MM.1S (cell line): Measurements from ENCODE around the gene C6orf163.

Source experiments
- DNase-seq: peaks from one replicate; pipeline ENCODE4 v3.0.0-alpha.2; 2015
- H2AFZ ChIP-seq: fragments of 300-600 bp; sonication (generic); 2 replicates; pipeline ENCODE4 v1.6.0; 2016; ENCODE audit warnings: antibody characterized with exemption, low read length
- H3F3A ChIP-seq: fragments of 300-600 bp; sonication (generic); 2 replicates; pipeline ENCODE4 v1.6.1; 2016; ENCODE audit warnings: mild to moderate bottlenecking, antibody characterized with exemption, low read length, moderate library complexity, mixed read lengths; ENCODE audit not compliant: insufficient read depth
- H3K27ac ChIP-seq: fragments of 300-600 bp; sonication (generic); 2 replicates; pipeline ENCODE4 v1.5.1; 2016; ENCODE audit warnings: mild to moderate bottlenecking, low read length
- H3K27me3 ChIP-seq: fragments of 300-600 bp; sonication (generic); replicated peaks from 2 replicates; pipeline ENCODE4 v1.6.0; 2016; ENCODE audit warnings: low read length; ENCODE audit not compliant: insufficient read depth
- H3K36me3 ChIP-seq: fragments of 300-600 bp; sonication (generic); replicated peaks from 2 replicates; pipeline ENCODE4 v1.6.1; 2016; ENCODE audit warnings: mild to moderate bottlenecking, low read length, mixed read lengths; ENCODE audit not compliant: insufficient read depth
- H3K4me1 ChIP-seq: fragments of 300-600 bp; sonication (generic); 2 replicates; pipeline ENCODE4 v1.6.1; 2016; ENCODE audit warnings: low read length, mixed read lengths
- H3K4me2 ChIP-seq: fragments of 300-600 bp; sonication (generic); 2 replicates; pipeline ENCODE4 v1.6.0; 2016; ENCODE audit warnings: low read depth, low read length
- H3K4me3 ChIP-seq: fragments of 300-600 bp; sonication (generic); 2 replicates; pipeline ENCODE4 v1.5.1; 2016; ENCODE audit warnings: low read length, mixed read lengths
- H3K79me2 ChIP-seq: fragments of 300-600 bp; sonication (generic); 2 replicates; pipeline ENCODE4 v1.6.1; 2016; ENCODE audit warnings: mixed run types, low read length, mixed read lengths
- H3K9ac ChIP-seq: fragments of 300-600 bp; sonication (generic); 2 replicates; pipeline ENCODE4 v1.6.1; 2016; ENCODE audit warnings: low read length, mixed read lengths
- H3K9me2 ChIP-seq: fragments of 300-600 bp; sonication (generic); replicated peaks from 2 replicates; pipeline ENCODE4 v1.6.1; 2016; ENCODE audit warnings: mild to moderate bottlenecking, low read length, mixed read lengths; ENCODE audit not compliant: insufficient read depth
- H3K9me3 ChIP-seq: fragments of 300-600 bp; sonication (generic); replicated peaks from 2 replicates; pipeline ENCODE4 v1.6.1; 2016; ENCODE audit warnings: mild to moderate bottlenecking, low read length, mixed read lengths; ENCODE audit not compliant: insufficient read depth
- H4K20me1 ChIP-seq: fragments of 300-600 bp; sonication (generic); 2 replicates; pipeline ENCODE4 v1.6.1; 2016; ENCODE audit warnings: mild to moderate bottlenecking, low read length, moderate library complexity, mixed read lengths; ENCODE audit not compliant: insufficient read depth
- EZH2 ChIP-seq: fragments of 300-600 bp; sonication (generic); optimal IDR thresholded peaks from 2 replicates; pipeline ENCODE3; 2017; ENCODE audit warnings: low read depth, mild to moderate bottlenecking, antibody characterized with exemption, low read length, mixed read lengths
- EZH2phosphoT487 ChIP-seq: fragments of 300-600 bp; sonication (generic); IDR thresholded peaks from 2 replicates; pipeline ENCODE4 v1.6.1; 2018; ENCODE audit warnings: antibody characterized with exemption, low read length
- TF ChIP-seq, protein P1 (sequence below): fragments of 300-600 bp; sonication (generic); IDR thresholded peaks from 2 replicates; pipeline ENCODE4 v1.5.1; 2016; ENCODE audit warnings: antibody characterized with exemption, low read length, mixed read lengths

Gene C6orf163

DNA sequence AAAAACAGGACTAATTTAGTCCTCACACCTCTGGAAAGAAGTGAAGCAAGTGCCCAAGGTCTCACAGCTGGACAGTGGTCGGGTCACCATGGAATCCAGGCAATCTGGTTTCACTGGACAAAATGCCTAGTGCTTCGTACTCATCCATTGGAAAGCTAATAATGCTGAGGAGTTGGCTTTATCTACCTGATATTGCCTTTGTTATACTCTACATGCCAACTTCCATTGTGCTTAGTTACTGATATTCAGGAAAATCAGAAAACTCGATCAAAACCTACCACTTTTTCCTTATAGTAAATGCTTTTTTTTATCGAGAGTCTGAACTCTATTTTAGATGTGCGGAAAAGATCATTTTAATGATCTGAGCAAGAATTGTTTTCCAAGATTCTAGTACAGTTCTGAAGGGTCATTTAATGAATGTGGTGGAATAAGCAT, 64.1 kb downstream of the C6orf163 start:
- H3K27ac ChIP-seq, result no peak overlapping the region; the same call in 1 of the 2 replicates
- H3K27me3 ChIP-seq, result no peaks in the 10 kb centered on the region
- H3F3A ChIP-seq, result peaks cover 7% of the 10 kb centered on the region; the same call in 1 of the 2 replicates
- DNase-seq, result no peak
- H3K4me2 ChIP-seq, result peak overlapping the region; percentile 83
- no peaks in the 10 kb centered on the region for H4K20me1 ChIP-seq
- TF ChIP-seq EZH2phosphoT487 (no peak), EZH2 (no peak)
- TF ChIP-seq, protein P1, sequence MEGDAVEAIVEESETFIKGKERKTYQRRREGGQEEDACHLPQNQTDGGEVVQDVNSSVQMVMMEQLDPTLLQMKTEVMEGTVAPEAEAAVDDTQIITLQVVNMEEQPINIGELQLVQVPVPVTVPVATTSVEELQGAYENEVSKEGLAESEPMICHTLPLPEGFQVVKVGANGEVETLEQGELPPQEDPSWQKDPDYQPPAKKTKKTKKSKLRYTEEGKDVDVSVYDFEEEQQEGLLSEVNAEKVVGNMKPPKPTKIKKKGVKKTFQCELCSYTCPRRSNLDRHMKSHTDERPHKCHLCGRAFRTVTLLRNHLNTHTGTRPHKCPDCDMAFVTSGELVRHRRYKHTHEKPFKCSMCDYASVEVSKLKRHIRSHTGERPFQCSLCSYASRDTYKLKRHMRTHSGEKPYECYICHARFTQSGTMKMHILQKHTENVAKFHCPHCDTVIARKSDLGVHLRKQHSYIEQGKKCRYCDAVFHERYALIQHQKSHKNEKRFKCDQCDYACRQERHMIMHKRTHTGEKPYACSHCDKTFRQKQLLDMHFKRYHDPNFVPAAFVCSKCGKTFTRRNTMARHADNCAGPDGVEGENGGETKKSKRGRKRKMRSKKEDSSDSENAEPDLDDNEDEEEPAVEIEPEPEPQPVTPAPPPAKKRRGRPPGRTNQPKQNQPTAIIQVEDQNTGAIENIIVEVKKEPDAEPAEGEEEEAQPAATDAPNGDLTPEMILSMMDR, result no peak
- peaks cover 9% of the 10 kb centered on the region; the same call in 1 of the 2 replicates for H3K4me1 ChIP-seq
- H3K79me2 ChIP-seq, result no peaks in the 10 kb centered on the region
- no peaks in the 10 kb centered on the region for H3K9me2 ChIP-seq
- peak overlapping the region; percentile 96 for H2AFZ ChIP-seq
- peak overlapping the region; percentile 13; the same call in 1 of the 2 replicates for H3K9ac ChIP-seq
- H3K9me3 ChIP-seq, result no peaks in the 10 kb centered on the region
- no peaks in the 10 kb centered on the region for H3K36me3 ChIP-seq
- H3K4me3 ChIP-seq, result peak overlapping the region; percentile 75
